ENCODE data around the gene ENTPD1.

DNA sequence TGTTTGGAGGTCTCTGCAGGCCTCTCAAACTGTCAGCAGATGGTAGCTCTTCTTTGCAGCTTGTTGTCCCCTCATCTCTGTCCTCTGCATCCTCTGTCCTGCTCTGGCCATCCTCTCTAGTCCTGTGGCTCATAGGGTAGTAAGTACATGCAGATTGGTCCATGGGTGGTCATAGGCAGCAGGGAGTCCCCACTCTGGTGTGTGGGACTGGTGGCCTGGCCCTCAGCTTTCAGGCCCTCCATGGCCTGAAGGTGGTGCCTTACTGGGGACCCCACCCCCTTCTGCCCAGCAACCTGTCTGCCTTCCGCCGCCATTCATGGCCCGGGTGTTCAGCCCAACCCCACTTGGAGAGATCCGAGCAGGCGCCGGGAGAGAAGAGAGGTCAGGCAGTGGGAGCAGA lies 49.4 kb upstream of the ENTPD1 start:
- TF ChIP-seq, protein P1, sequence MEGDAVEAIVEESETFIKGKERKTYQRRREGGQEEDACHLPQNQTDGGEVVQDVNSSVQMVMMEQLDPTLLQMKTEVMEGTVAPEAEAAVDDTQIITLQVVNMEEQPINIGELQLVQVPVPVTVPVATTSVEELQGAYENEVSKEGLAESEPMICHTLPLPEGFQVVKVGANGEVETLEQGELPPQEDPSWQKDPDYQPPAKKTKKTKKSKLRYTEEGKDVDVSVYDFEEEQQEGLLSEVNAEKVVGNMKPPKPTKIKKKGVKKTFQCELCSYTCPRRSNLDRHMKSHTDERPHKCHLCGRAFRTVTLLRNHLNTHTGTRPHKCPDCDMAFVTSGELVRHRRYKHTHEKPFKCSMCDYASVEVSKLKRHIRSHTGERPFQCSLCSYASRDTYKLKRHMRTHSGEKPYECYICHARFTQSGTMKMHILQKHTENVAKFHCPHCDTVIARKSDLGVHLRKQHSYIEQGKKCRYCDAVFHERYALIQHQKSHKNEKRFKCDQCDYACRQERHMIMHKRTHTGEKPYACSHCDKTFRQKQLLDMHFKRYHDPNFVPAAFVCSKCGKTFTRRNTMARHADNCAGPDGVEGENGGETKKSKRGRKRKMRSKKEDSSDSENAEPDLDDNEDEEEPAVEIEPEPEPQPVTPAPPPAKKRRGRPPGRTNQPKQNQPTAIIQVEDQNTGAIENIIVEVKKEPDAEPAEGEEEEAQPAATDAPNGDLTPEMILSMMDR (IDR thresholded peaks at IDR 0.05) = no peak
- no peak for TF ChIP-seq EP300 (IDR thresholded peaks at IDR 0.05)

All from upper lobe of left lung (tissue), 4 donors.